Measurements from ENCODE around the gene TUBGCP6.

DNA sequence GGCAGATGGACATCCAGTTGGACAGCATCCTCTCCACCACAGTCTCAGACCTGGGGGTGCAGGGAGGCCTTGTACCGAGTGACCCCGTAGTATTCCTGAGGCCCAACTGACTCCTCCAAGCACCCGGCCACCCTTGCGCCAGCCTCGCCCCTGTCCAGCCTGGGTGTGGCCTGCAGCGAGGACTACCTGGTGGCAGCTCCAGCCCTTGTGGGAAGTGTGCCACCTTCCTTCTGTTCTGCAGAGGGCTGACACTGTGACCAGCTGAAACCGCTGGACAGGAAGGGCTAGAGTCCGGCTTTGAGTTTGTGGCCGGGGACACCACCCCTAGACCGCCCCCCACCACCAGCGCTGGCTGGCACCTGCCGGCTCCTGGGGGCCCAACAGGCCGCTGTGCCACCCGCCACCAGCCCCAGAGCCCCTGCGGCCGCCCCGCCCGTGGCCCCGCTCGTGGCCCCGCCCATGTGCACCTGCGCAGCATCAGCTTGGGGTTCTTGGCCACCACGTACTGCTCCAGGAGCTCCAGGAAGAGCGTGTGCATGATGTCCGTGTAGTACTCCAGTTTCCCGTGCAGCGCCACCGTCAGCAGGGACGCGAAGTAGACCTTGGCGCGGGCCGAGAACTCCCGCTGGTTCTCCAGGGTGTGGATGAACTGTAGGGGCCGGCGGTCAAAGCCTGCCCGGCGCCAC is 35.3 kb upstream of the TUBGCP6 start:
- TF ChIP-seq, protein P1, sequence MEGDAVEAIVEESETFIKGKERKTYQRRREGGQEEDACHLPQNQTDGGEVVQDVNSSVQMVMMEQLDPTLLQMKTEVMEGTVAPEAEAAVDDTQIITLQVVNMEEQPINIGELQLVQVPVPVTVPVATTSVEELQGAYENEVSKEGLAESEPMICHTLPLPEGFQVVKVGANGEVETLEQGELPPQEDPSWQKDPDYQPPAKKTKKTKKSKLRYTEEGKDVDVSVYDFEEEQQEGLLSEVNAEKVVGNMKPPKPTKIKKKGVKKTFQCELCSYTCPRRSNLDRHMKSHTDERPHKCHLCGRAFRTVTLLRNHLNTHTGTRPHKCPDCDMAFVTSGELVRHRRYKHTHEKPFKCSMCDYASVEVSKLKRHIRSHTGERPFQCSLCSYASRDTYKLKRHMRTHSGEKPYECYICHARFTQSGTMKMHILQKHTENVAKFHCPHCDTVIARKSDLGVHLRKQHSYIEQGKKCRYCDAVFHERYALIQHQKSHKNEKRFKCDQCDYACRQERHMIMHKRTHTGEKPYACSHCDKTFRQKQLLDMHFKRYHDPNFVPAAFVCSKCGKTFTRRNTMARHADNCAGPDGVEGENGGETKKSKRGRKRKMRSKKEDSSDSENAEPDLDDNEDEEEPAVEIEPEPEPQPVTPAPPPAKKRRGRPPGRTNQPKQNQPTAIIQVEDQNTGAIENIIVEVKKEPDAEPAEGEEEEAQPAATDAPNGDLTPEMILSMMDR (IDR thresholded peaks at IDR 0.05) = no peak
- TF ChIP-seq POLR2A (IDR thresholded peaks at IDR 0.05) = no peak

Measured in esophagus squamous epithelium (tissue), 4 donors.